SK-N-SH (cell line): ENCODE data around the gene PNPLA4. TPM values are rescaled to one million over a fixed set of nuclear protein-coding genes. Genes with fewer than 3 reads are reported as not detected.

Experiments used
- CTCF ChIA-PET: fragments of 300-600, 350-600 bp; formaldehyde crosslinking; extraction: SDS; loops from one replicate; lab custom pipeline; 2021; lab: Yijun Ruan, JAX
- POLR2A ChIA-PET: fragments of 350-600 bp; sonication (Branson Sonifier 250); formaldehyde crosslinking; extraction: SDS; loops from one replicate; lab custom pipeline; 2020; ENCODE audit warnings: antibody characterized with exemption, inconsistent platforms; lab: Yijun Ruan, JAX
- DNase-seq: peaks from one replicate; pipeline ENCODE4 v3.0.0; 2012
- H2AFZ ChIP-seq: fragments of 200-600 bp; sonication (generic); 2 replicates; pipeline ENCODE4 v1.8.1; 2016; ENCODE audit warnings: antibody characterized with exemption, mild to moderate bottlenecking, low read depth
- H3F3A ChIP-seq: fragments of 200-600 bp; sonication (generic); replicated peaks from 2 replicates; pipeline ENCODE3; 2016; ENCODE audit warnings: antibody characterized with exemption, mild to moderate bottlenecking; ENCODE audit not compliant: insufficient read depth
- H3K27ac ChIP-seq, 2 experiments: fragments of 200-500 bp in 1 of 2; fragments of 200-600 bp in 1 of 2; sonication (Bioruptor generic) in 1 of 2; sonication (generic), shearing (Covaris generic) in 1 of 2; 2 replicates each; pipeline versions ENCODE4 v1.5.1 to v1.6.1; 2014 to 2016; ENCODE audit warnings: low read depth in 2 of 2, inconsistent platforms in 1 of 2, low read length in 1 of 2, mild to moderate bottlenecking in 1 of 2, mixed read lengths in 1 of 2
- H3K27me3 ChIP-seq: fragments of 200-600 bp; sonication (generic), shearing (Covaris generic); 2 replicates; pipeline ENCODE4 v1.6.1; 2016; ENCODE audit warnings: mixed run types; ENCODE audit not compliant: insufficient read depth
- H3K36me3 ChIP-seq, 2 experiments: fragments of 200-500 bp in 1 of 2; fragments of 200-600 bp in 1 of 2; sonication (Bioruptor generic) in 1 of 2; sonication (generic) in 1 of 2; replicated peaks in 1 of 2; 2 replicates each; pipeline versions ENCODE3 to v1.5.1; 2014 to 2016; ENCODE audit warnings: low read length in 1 of 2, mild to moderate bottlenecking in 1 of 2; ENCODE audit not compliant: insufficient read depth in 2 of 2, control insufficient read depth in 1 of 2
- H3K4me1 ChIP-seq, 2 experiments: fragments of 200-500 bp in 1 of 2; fragments of 200-600 bp in 1 of 2; sonication (Bioruptor generic) in 1 of 2; sonication (generic), shearing (Covaris generic) in 1 of 2; 2 replicates each; pipeline versions ENCODE4 v1.5.1 to v1.6.1; 2014 to 2016; ENCODE audit warnings: low read depth in 1 of 2, low read length in 1 of 2, mixed run types in 1 of 2; ENCODE audit not compliant: insufficient read depth in 2 of 2, control insufficient read depth in 1 of 2
- H3K4me2 ChIP-seq: fragments of 200-600 bp; sonication (generic), shearing (Covaris generic); 2 replicates; pipeline ENCODE4 v1.6.1; 2017; ENCODE audit warnings: mixed run types
- H3K4me3 ChIP-seq, 2 experiments: fragments of 200-500 bp in 1 of 2; fragments of 200-600 bp in 1 of 2; sonication (Bioruptor generic) in 1 of 2; sonication (generic), shearing (Covaris generic) in 1 of 2; 2 replicates each; pipeline versions ENCODE4 v1.5.1 to v1.8.1; 2014 to 2016; ENCODE audit warnings: low read depth in 2 of 2, inconsistent platforms in 1 of 2, low read length in 1 of 2, mild to moderate bottlenecking in 1 of 2, mixed read lengths in 1 of 2, moderate library complexity in 1 of 2
- H3K79me2 ChIP-seq: fragments of 200-600 bp; sonication (generic); 2 replicates; pipeline ENCODE4 v1.8.1; 2017; ENCODE audit warnings: mild to moderate bottlenecking; ENCODE audit not compliant: insufficient read depth
- H3K9ac ChIP-seq: fragments of 200-600 bp; sonication (generic); 2 replicates; pipeline ENCODE4 v1.6.1; 2017; ENCODE audit warnings: mixed run types
- H3K9me2 ChIP-seq: fragments of 200-600 bp; sonication (generic); 2 replicates; pipeline ENCODE4 v1.6.1; 2017; ENCODE audit warnings: mixed run types
- H3K9me3 ChIP-seq: fragments of 200-600 bp; sonication (generic); 2 replicates; pipeline ENCODE4 v1.6.1; 2017; ENCODE audit warnings: mixed run types, mild to moderate bottlenecking, moderate library complexity
- H4K20me1 ChIP-seq: fragments of 200-600 bp; sonication (generic); 2 replicates; pipeline ENCODE4 v1.6.1; 2017; ENCODE audit warnings: mild to moderate bottlenecking, mixed run types; ENCODE audit not compliant: insufficient read depth
- CTCF ChIP-seq: fragments of 200-600 bp; sonication (generic); IDR thresholded peaks from 2 replicates; pipeline ENCODE4 v1.6.1; 2017; ENCODE audit warnings: antibody characterized with exemption, mild to moderate bottlenecking, moderate library complexity
- EZH2phosphoT487 ChIP-seq: fragments of 200-600 bp; sonication (generic); IDR thresholded peaks from 2 replicates; pipeline ENCODE4 v1.6.1; 2017; ENCODE audit warnings: low read depth, mixed run types, mild to moderate bottlenecking, antibody characterized with exemption, moderate library complexity, borderline replicate concordance
- FOSL2 ChIP-seq: IDR thresholded peaks from 2 replicates; pipeline ENCODE4 v1.4.0; 2012; ENCODE audit warnings: low read depth, mild to moderate bottlenecking, moderate library complexity, borderline replicate concordance
- FOXM1 ChIP-seq: IDR thresholded peaks from 2 replicates; pipeline ENCODE4 v1.4.0; 2012; ENCODE audit warnings: low read depth, mild to moderate bottlenecking
- GABPA ChIP-seq: IDR thresholded peaks from 2 replicates; pipeline ENCODE4 v1.4.0; 2012; ENCODE audit warnings: low read depth, mild to moderate bottlenecking
- GATA2 ChIP-seq: sonication (generic); formaldehyde crosslinking; IDR thresholded peaks from 2 replicates; pipeline ENCODE4 v1.5.0; 2020; ENCODE audit warnings: mild to moderate bottlenecking, missing genetic modification reagents
- IRF3 ChIP-seq: fragments of 150-350 bp; IDR thresholded peaks from 2 replicates; pipeline ENCODE4 v1.6.1; 2016; ENCODE audit warnings: mild to moderate bottlenecking, low read depth, low read length
- JUND ChIP-seq: IDR thresholded peaks from 2 replicates; pipeline ENCODE4 v1.4.0; 2012
- MAX ChIP-seq: IDR thresholded peaks from 2 replicates; pipeline ENCODE4 v1.4.0; 2012; ENCODE audit warnings: low read depth
- MEF2A ChIP-seq: IDR thresholded peaks from 2 replicates; pipeline ENCODE4 v1.4.0; 2012; ENCODE audit warnings: low read depth, borderline replicate concordance
- MXI1 ChIP-seq: IDR thresholded peaks from 2 replicates; pipeline ENCODE4 v1.6.1; 2012; ENCODE audit warnings: mild to moderate bottlenecking, low read depth, low read length, improper control_type of control experiment
- NRF1 ChIP-seq: IDR thresholded peaks from 2 replicates; pipeline ENCODE4 v1.6.1; 2012; ENCODE audit warnings: low read depth, mild to moderate bottlenecking, low read length
- PBX3 ChIP-seq: IDR thresholded peaks from 2 replicates; pipeline ENCODE4; 2012
- RAD21 ChIP-seq: IDR thresholded peaks from 2 replicates; pipeline ENCODE4 v1.6.1; 2012; ENCODE audit warnings: mild to moderate bottlenecking, low read length
- RXRA ChIP-seq: IDR thresholded peaks from 2 replicates; pipeline ENCODE4 v1.4.0; 2012; ENCODE audit warnings: low read depth, mild to moderate bottlenecking, borderline replicate concordance
- SIN3A ChIP-seq: IDR thresholded peaks from 2 replicates; pipeline ENCODE4 v1.6.1; 2012; ENCODE audit warnings: low read depth, mild to moderate bottlenecking, low read length, moderate library complexity, borderline replicate concordance
- SMC3 ChIP-seq: IDR thresholded peaks from 2 replicates; pipeline ENCODE4 v1.6.1; 2012; ENCODE audit warnings: low read depth, low read length, improper control_type of control experiment
- TAF1 ChIP-seq: IDR thresholded peaks from 2 replicates; pipeline ENCODE4 v1.6.1; 2012; ENCODE audit warnings: low read depth, mild to moderate bottlenecking, low read length, moderate library complexity, borderline replicate concordance
- TCF12 ChIP-seq: IDR thresholded peaks from 2 replicates; pipeline ENCODE4 v1.4.0; 2012
- TEAD4 ChIP-seq: IDR thresholded peaks from 2 replicates; pipeline ENCODE4 v1.4.0; 2012; ENCODE audit warnings: mild to moderate bottlenecking, borderline replicate concordance; ENCODE audit not compliant: insufficient read depth
- USF1 ChIP-seq: IDR thresholded peaks from 2 replicates; pipeline ENCODE4 v1.4.0; 2012; ENCODE audit warnings: low read depth, borderline replicate concordance
- WGBS: methylation state at CpG from one replicate; pipeline ENCODE4 v1.1.6; 2017; ENCODE audit warnings: low lambda C conversion rate; 5-methylcytosine and 5-hydroxymethylcytosine counted together
- polyA plus RNA-seq, 3 experiments: library from polyadenylated mRNA; depleted of rRNA; stranded (reverse); fragments of >200 nt; gene quantifications; 2 replicates each; pipeline ENCODE4 v1.2.3, GENCODE V29; 2012

Gene PNPLA4
- polyA plus RNA-seq, 1 of the 3 experiments (the other 2 are of a cell fraction) = 13.4 TPM

GRCh38 chrX:7972586-7972985 lies 45.4 kb upstream of the PNPLA4 start:
- Histone ChIP-seq H3F3A (no peaks in the 10 kb centered on the region), H4K20me1 (no peaks in the 10 kb centered on the region), H3K27ac (no peak overlapping the region), H3K4me1 (no peaks in the 10 kb centered on the region; a peak in 1 of 4 replicates), H3K9me3 (no peaks in the 10 kb centered on the region), H3K27me3 (no peaks in the 10 kb centered on the region), H3K9ac (no peak overlapping the region), H2AFZ (no peak overlapping the region), H3K4me2 (no peak overlapping the region), H3K79me2 (no peaks in the 10 kb centered on the region), H3K4me3 (no peak overlapping the region), H3K36me3 (no peaks in the 10 kb centered on the region), H3K9me2 (no peaks in the 10 kb centered on the region)
- TF ChIP-seq RAD21 (no peak), IRF3 (no peak), TEAD4 (no peak), GABPA (no peak), TCF12 (no peak), FOXM1 (no peak), PBX3 (no peak), SIN3A (no peak), SMC3 (no peak), FOSL2 (no peak), RXRA (no peak)
- CTCF ChIA-PET = no interaction called here
- WGBS = 9% methylated on average over 2 of the region's 2 CpGs
- no peak for DNase-seq
- POLR2A ChIA-PET = no interaction called here

- Histone ChIP-seq H3K9ac (no peak overlapping the region), H3K36me3 (no peaks in the 10 kb centered on the region), H3K4me1 (no peaks in the 10 kb centered on the region; a peak in 1 of 4 replicates), H4K20me1 (no peaks in the 10 kb centered on the region), H3K9me2 (no peaks in the 10 kb centered on the region), H3K4me3 (no peak overlapping the region), H3K4me2 (no peak overlapping the region), H3K79me2 (no peaks in the 10 kb centered on the region), H3K9me3 (no peaks in the 10 kb centered on the region), H2AFZ (no peak overlapping the region), H3F3A (no peaks in the 10 kb centered on the region), H3K27ac (no peak overlapping the region), H3K27me3 (no peaks in the 10 kb centered on the region)
- ChIA-PET CTCF (no interaction called here), POLR2A (no interaction called here)
- DNase-seq = no peak
- 32% methylated on average over 4 of the region's 4 CpGs for WGBS
- TF ChIP-seq MAX (no peak), MXI1 (no peak), JUND (no peak), TAF1 (no peak), GATA2 (CRISPR knock-in tag) (no peak), TEAD4 (no peak), CTCF (no peak), EZH2phosphoT487 (no peak), GABPA (no peak), USF1 (no peak), PBX3 (no peak), TCF12 (no peak), NRF1 (no peak), MEF2A (no peak)
Observed at GRCh38 chrX:7970428-7970827, 43.2 kb upstream of the PNPLA4 start.
